OCI-LY1 (cell line): ENCODE data around the gene PYGM.

Source experiments
- H2AFZ ChIP-seq: fragments of 200-600 bp; sonication (generic), shearing (Covaris generic); 2 replicates; pipeline ENCODE4 v1.6.0; 2014; ENCODE audit warnings: antibody characterized with exemption, mild to moderate bottlenecking, low read length
- H3F3A ChIP-seq: fragments of 200-600 bp; sonication (generic), shearing (Covaris generic); 2 replicates; pipeline ENCODE4 v1.6.0; 2014; ENCODE audit warnings: mild to moderate bottlenecking, antibody characterized with exemption, low read length, moderate library complexity; ENCODE audit not compliant: insufficient read depth
- H3K27ac ChIP-seq: fragments of 200-600 bp; sonication (generic); 2 replicates; pipeline ENCODE4 v1.5.1; 2014; ENCODE audit warnings: low read length, mixed run types, mild to moderate bottlenecking, low read depth; ENCODE audit not compliant: poor library complexity, severe bottlenecking
- H3K27me3 ChIP-seq: fragments of 200-600 bp; sonication (generic); 2 replicates; pipeline ENCODE4 v1.6.0; 2014; ENCODE audit warnings: antibody characterized with exemption, mild to moderate bottlenecking, low read length, moderate library complexity; ENCODE audit not compliant: insufficient read depth
- H3K36me3 ChIP-seq: fragments of 200-600 bp; sonication (generic); 2 replicates; pipeline ENCODE4 v1.6.1; 2014; ENCODE audit warnings: mild to moderate bottlenecking, antibody characterized with exemption, low read length, moderate library complexity, mixed read lengths; ENCODE audit not compliant: insufficient read depth
- H3K4me1 ChIP-seq: fragments of 200-600 bp; sonication (generic); 2 replicates; pipeline ENCODE4 v1.5.1; 2014; ENCODE audit warnings: mild to moderate bottlenecking, low read length, moderate library complexity; ENCODE audit not compliant: insufficient read depth, severe bottlenecking
- H3K4me2 ChIP-seq: fragments of 200-600 bp; sonication (generic), shearing (Covaris generic); 2 replicates; pipeline ENCODE4 v1.6.1; 2014; ENCODE audit warnings: low read length
- H3K4me3 ChIP-seq: fragments of 200-600 bp; sonication (generic); 2 replicates; pipeline ENCODE4 v1.5.1; 2014; ENCODE audit warnings: low read length, low read depth, mild to moderate bottlenecking, mixed read lengths; ENCODE audit not compliant: poor library complexity, severe bottlenecking
- H3K79me2 ChIP-seq: fragments of 200-600 bp; shearing (Covaris generic); 2 replicates; pipeline ENCODE4 v1.6.1; 2016; ENCODE audit warnings: mixed run types, low read length, mixed read lengths; ENCODE audit not compliant: insufficient read depth
- H3K9ac ChIP-seq: fragments of 200-600 bp; sonication (generic), shearing (Covaris generic); 2 replicates; pipeline ENCODE4 v1.6.1; 2014; ENCODE audit warnings: mild to moderate bottlenecking, low read length, mixed read lengths
- H3K9me2 ChIP-seq: fragments of 200-600 bp; sonication (generic), shearing (Covaris generic); 2 replicates; pipeline ENCODE4 v1.6.1; 2014; ENCODE audit warnings: low read depth, mild to moderate bottlenecking, low read length, mixed read lengths
- H3K9me3 ChIP-seq: fragments of 200-600 bp; shearing (Covaris generic); 2 replicates; pipeline ENCODE4 v1.6.1; 2014; ENCODE audit warnings: low read length, mixed read lengths
- H4K20me1 ChIP-seq: fragments of 200-600 bp; sonication (generic), shearing (Covaris generic); 2 replicates; pipeline ENCODE4 v1.6.0; 2016; ENCODE audit warnings: mild to moderate bottlenecking, low read length; ENCODE audit not compliant: insufficient read depth
- EZH2 ChIP-seq: fragments of 200-600 bp; sonication (generic), shearing (Covaris generic); IDR thresholded peaks from 2 replicates; pipeline ENCODE4 v1.8.0; 2017; ENCODE audit warnings: borderline replicate concordance, mixed run types, mild to moderate bottlenecking, antibody characterized with exemption, low read length, moderate library complexity, mixed read lengths
- TF ChIP-seq, protein P1 (sequence below): fragments of 200-600 bp; sonication (generic), shearing (Covaris generic); IDR thresholded peaks from 2 replicates; pipeline ENCODE4 v1.5.1; 2017; ENCODE audit warnings: mild to moderate bottlenecking, antibody characterized with exemption, low read length, moderate library complexity, mixed read lengths

PYGM gene

DNA sequence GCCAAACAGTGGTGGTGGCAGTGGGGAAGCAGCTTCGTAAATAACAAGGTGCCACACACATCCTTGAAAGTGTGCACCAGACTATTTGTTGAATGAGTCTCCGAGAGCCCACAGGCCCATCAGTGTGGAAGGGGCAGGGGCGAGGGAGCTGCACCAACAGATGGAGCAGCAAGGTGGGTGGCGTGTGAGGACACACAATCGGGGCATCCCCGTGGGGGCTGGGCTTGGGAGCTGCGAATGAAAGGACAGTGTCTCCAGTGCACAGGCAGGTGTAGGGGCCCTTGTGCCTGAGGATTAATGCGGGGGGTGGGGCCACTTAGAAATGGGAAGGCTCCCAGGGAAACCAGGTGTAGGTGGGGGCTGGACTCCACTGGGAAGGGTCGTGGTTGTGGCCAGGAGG, 39.6 kb downstream of the PYGM start:
- Histone ChIP-seq H3K4me1 (peaks cover 5% of the 10 kb centered on the region), H3K9me2 (no peaks in the 10 kb centered on the region), H3K27ac (no peak overlapping the region), H3K79me2 (no peaks in the 10 kb centered on the region), H3K4me3 (no peak overlapping the region), H2AFZ (no peak overlapping the region), H3K36me3 (no peaks in the 10 kb centered on the region), H3K27me3 (peaks cover 16% of the 10 kb centered on the region), H3F3A (no peaks in the 10 kb centered on the region), H3K4me2 (no peak overlapping the region), H4K20me1 (no peaks in the 10 kb centered on the region), H3K9ac (no peak overlapping the region), H3K9me3 (no peaks in the 10 kb centered on the region)
- TF ChIP-seq EZH2: no peak
- TF ChIP-seq, protein P1, sequence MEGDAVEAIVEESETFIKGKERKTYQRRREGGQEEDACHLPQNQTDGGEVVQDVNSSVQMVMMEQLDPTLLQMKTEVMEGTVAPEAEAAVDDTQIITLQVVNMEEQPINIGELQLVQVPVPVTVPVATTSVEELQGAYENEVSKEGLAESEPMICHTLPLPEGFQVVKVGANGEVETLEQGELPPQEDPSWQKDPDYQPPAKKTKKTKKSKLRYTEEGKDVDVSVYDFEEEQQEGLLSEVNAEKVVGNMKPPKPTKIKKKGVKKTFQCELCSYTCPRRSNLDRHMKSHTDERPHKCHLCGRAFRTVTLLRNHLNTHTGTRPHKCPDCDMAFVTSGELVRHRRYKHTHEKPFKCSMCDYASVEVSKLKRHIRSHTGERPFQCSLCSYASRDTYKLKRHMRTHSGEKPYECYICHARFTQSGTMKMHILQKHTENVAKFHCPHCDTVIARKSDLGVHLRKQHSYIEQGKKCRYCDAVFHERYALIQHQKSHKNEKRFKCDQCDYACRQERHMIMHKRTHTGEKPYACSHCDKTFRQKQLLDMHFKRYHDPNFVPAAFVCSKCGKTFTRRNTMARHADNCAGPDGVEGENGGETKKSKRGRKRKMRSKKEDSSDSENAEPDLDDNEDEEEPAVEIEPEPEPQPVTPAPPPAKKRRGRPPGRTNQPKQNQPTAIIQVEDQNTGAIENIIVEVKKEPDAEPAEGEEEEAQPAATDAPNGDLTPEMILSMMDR: no peak

DNA sequence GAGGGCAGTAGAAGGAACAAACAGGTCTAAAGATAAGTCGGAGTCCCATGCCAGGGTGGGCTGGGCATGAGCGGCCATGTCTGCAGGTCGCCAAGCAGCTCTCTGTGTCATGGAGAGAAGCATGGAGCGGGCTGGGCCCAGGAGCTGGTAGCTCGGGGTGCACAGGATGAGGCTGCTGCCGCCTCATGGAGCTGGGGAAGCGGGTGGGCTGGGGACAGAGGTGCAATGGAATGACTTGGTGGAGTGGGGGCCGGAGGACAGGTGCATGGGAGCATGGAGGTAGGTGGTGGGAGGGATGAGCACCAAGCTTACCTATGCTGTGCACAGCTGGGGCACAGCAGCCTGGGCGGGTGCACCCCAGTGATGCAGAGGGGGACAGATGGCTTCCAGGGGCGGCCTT, 40.4 kb downstream of the PYGM start:
- H3F3A ChIP-seq: no peaks in the 10 kb centered on the region
- H3K36me3 ChIP-seq: no peaks in the 10 kb centered on the region
- H3K4me1 ChIP-seq: peaks cover 5% of the 10 kb centered on the region
- TF ChIP-seq, protein P1: no peak
- TF ChIP-seq EZH2: no peak
- no peaks in the 10 kb centered on the region for H4K20me1 ChIP-seq
- H3K4me2 ChIP-seq: no peak overlapping the region
- H3K27ac ChIP-seq: no peak overlapping the region
- no peaks in the 10 kb centered on the region for H3K79me2 ChIP-seq
- no peak overlapping the region for H2AFZ ChIP-seq
- peaks cover 15% of the 10 kb centered on the region for H3K27me3 ChIP-seq
- H3K9me2 ChIP-seq: no peaks in the 10 kb centered on the region
- no peaks in the 10 kb centered on the region for H3K9me3 ChIP-seq
- H3K4me3 ChIP-seq: no peak overlapping the region
- no peak overlapping the region for H3K9ac ChIP-seq

DNA sequence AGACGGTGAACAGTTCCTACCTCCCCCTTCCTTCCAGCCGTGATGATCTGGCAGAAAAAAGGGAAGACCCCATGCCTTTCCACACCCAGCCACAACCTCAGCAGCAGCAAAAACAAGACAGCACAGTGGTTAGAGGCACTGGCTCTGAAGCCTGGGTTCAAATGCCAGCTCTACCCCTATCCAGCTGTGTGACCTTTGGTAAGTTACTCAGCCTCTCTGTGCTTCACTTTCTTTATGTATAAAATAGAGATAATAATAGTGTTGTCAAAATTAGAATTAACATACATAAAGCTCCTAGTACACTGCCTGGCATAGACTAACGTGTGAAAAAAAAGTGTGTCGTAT, 41.0 kb downstream of the PYGM start:
- H3K27me3 ChIP-seq: peaks cover 15% of the 10 kb centered on the region
- H3F3A ChIP-seq: no peaks in the 10 kb centered on the region
- H2AFZ ChIP-seq: no peak overlapping the region
- H3K79me2 ChIP-seq: no peaks in the 10 kb centered on the region
- no peaks in the 10 kb centered on the region for H4K20me1 ChIP-seq
- no peak for TF ChIP-seq EZH2
- TF ChIP-seq, protein P1: no peak
- no peaks in the 10 kb centered on the region for H3K9me2 ChIP-seq
- H3K9me3 ChIP-seq: no peaks in the 10 kb centered on the region
- H3K27ac ChIP-seq: no peak overlapping the region
- peaks cover 2% of the 10 kb centered on the region for H3K4me1 ChIP-seq
- no peak overlapping the region for H3K4me3 ChIP-seq
- H3K36me3 ChIP-seq: no peaks in the 10 kb centered on the region
- no peak overlapping the region for H3K4me2 ChIP-seq
- H3K9ac ChIP-seq: no peak overlapping the region
